Measurements from ENCODE around the gene MPP3. TPM values are rescaled to one million over a fixed set of nuclear protein-coding genes. Genes with fewer than 3 reads are reported as not detected.
"Not testable (repeated sequence)": the region's sequence is repeated elsewhere in the genome, so short reads cannot be mapped to it uniquely, and the experiment has no call there.

The MPP3 gene
- total RNA-seq, 1 experiment from 2014 or later, result 13.4 TPM

DNA sequence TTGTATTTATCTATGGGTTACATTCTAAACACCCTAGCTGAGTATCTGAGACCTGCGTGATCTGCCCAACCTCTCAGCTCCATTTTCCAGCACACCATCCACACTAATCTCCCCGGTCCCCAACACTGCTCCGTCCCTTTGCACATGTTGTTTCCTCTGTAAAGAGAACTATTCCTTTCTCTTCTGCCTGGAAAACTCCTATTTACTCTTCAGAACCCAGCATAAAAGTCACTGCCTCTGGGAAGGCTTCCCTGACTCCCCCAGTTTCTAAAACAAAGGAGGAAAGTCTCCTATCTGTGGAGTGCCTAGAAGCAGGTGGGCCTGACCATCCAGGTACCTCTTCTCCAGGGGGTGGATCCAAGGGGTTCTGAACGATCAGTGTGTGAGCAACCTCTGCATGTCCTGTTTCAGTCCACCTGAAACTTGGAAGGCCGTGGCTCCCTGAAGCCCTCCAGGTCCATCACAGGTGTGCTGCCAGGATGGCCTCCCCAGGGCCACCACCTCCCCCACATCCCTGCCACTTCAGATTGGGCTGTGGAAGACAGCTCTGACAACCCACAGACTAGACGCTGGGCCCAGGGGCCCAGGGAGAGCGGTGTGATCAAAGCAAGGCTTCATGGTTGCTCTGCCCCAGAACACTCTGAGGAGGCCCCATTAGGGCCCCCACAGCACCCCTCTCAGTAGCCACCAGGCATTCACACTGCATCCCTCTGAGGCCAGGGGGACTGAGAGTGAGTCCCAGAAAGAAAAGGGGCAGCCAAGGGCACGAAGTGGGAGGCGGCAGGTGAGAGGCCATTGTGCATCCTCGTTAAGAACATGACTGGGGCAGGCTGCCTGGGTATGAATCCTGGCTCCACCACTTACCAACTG lies 20.3 kb downstream of the MPP3 start:
- DNase-seq (ENCODE audit: extremely low read depth, low read depth), result no peak

DNA sequence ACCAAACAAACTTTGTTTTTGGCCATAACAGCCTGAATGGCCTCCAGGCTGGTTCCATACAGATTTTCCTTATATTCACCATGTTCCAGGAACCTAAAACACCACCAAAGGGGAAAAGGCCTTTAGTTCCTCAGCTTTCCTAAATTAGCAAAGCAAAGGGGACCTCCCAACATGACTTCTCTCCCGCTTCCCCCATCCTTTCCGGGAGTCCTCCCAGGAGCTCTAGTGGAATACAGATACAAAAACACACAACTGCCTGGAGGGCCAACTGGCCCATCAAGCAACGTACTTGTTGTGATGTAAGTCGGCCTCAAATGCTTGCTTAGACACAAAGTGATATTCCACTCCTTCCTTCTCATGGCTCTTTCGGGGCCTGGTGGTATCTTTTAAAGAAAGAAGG lies 22.1 kb downstream of the MPP3 start:
- DNase-seq (ENCODE audit: extremely low read depth, low read depth), result no peak

DNA sequence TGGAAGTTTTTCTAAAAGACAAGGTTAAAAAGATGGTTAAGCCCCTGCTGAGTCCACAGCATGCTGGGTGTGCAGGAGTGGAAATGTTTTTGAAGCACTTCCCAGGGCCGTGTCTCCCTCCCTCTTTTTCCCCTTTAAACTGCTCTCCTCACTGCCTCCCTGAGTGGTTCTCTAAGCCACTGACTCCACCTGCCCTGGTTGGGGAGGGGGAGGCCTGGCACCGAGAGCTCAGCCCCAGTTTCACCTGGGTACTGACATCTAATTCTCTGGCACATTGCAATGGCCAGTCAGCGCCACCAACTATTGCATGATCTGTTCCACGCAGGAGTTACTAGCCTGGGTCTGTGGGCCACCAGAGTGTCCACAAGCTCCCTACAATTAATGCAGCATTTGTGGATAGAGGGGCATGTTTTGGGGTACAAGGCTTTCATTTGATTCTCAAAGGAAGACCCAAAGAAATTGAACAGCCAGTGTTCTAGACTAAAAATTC lies 22.7 kb downstream of the MPP3 start:
- DNase-seq (ENCODE audit: extremely low read depth, low read depth), result no peak

DNA sequence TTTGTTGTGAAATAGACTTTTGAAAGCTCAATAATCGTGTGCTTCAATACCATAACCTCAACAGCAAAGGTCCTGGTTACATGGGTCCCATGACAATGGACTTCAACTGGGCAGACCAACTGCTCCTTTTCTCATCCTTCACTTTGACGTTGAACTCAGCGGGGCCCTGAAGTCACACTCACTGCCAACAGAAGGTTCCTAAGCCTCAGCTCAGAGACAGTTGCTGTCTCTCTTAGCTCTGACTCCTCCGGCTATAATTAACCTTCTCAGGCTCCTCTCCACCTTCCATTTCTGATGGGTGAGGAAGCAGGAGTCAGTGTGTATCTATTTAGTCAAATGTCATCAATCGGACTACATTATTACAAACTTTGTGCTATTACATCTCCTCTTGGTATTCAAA lies 23.8 kb downstream of the MPP3 start:
- no peak for DNase-seq (ENCODE audit: extremely low read depth, low read depth)

DNA sequence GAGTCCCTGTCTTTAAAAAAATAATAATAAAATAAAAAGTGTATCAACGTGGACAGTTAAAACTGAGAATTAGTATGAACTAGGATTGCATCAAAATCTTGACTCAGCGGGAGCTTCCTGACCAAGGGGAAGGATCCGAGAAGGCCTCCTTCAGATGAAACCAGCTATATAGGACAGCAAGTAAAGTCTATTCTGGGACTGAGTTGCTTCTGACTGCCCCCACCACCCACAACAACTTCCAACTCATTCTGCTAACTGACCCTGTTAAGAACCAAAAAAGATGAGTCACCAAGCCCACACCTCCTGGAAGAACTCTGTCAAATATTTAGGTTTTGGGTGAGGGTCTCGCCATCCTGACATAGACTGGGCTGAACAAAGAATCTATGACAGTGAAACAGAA lies 24.9 kb downstream of the MPP3 start:
- DNase-seq (ENCODE audit: extremely low read depth, low read depth), result no peak

DNA sequence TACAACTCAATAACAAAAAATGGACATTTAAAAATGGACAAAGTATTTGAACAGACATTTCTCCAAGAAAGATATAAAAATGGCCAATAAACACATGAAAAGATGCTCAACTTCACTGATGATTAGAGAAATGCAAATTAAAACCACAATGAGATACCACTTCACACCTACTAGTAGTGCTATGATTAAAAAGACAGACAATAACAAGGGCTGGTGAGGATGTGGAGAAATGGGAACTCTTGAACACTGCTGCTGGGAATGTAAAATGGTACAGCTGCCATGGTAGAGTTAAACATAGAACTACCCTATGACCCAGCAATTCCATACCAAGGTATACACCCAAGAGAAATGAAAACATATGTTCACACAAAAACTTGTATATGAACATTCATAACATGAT lies 27.8 kb downstream of the MPP3 start:
- no peak for DNase-seq (ENCODE audit: extremely low read depth, low read depth)

DNA sequence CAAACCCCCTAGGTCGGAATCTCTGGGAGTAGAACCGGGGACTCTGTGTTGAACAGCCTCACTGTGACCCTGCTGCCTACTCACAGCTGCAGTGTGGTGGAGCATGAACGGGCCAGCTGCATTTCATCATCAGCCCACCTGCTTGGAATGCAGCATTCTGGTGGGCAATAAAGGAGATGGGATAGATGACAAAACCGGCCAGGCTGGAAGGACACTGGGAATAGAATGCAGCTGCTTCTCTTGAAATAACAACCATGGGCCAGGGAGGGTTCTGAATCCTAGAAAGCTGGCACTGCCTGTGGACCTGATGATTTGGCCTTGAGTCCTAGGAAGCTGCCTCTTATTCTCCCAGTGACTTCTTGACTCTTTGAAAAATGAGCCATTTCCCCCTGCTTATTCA lies 29.2 kb downstream of the MPP3 start:
- DNase-seq (ENCODE audit: extremely low read depth, low read depth), result no peak

DNA sequence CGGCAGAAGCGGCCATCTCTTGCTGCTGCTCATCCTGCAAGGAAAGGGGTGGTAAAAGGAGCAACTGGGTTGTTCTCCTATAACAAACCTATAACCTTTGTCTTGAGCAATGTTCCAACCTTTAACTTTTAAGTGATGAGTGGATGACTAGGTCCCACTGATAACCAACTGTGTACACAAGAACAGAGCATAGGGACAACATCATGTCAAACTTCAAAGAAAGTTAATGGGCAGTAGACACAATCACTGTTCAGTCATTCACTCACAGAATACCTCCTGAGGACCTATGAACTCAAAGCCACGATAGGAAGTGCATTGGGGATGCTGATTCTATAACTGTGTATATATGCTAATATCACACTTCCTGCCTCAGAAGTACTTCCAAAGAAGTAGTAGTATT lies 31.1 kb downstream of the MPP3 start:
- no peak for DNase-seq (ENCODE audit: extremely low read depth, low read depth)

DNA sequence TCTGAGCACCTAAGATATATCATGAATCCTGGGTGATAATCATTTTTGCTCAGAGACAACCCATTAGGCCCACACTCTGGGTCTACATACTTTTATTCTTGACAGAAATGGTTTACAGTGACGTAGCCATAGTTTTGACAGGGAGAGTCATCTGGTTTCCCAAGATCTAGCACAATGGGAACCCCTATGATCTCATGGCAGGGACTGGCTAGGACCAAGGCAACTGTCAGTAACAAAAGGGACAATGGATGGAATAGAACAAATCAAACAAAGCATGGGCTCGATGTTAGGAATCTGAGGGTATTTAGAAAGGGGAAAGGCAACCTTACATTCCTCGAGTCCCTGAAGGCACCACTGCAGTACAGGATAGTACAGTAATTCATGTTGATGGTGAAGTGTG lies 32.2 kb downstream of the MPP3 start:
- DNase-seq (ENCODE audit: extremely low read depth, low read depth), result no peak

DNA sequence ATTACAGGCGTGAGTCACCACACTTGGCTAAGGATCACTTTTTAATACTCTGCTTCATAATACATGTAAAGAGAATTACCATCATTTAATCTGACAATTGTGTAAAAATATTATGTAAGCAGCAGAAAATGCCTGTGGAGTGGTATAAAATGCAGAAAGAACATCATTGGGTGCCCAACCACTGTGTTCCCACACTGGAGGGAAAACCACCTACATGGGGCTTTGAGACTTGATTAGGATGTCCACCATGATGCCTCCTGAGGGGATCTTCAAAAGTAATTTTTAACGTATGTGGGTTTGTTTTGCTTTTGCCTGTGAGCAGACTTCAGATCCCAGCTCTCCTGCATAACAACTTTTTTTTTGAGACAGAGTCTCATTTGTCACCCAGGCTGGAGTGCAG lies 33.9 kb downstream of the MPP3 start:
- DNase-seq (ENCODE audit: extremely low read depth, low read depth), result no peak

DNA sequence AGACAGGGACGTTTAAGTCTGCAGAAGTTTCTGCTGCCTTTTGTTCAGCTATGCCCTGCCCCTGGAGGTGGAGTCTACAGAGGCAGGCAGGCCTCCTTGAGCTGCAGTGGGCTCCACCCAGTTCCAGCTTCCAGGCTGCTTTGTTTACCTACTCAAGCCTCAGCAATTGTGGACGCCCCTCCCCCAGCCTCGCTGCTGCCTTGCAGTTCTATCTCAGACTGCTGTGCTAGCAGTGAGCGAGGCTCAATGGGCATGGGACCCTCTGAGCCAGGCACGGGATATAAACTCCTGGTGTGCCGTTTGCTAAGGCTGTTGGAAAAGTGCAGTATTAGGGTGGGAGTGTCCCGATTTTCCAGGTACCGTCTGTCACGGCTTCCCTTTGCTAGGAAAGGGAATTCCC lies 34.9 kb downstream of the MPP3 start:
- not testable (repeated sequence) for DNase-seq (ENCODE audit: extremely low read depth, low read depth)

DNA sequence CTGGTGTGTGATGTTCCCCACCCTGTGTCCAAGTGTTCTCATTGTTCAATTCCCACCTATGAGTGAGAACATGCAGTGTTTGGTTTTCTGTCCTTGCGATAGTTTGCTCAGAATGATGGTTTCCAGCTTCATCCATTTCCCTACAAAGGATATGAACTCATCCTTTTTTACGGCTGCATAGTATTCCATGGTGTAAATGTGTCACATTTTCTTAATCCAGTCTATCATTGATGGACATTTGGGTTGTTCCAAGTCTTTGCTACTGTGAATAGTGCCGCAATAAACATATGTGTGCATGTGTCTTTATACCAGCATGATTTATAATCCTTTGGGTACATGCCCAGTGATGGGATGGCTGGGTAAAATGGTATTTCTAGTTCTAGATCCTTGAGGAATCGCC lies 40.3 kb downstream of the MPP3 start:
- not testable (repeated sequence) for DNase-seq (ENCODE audit: extremely low read depth, low read depth)

DNA sequence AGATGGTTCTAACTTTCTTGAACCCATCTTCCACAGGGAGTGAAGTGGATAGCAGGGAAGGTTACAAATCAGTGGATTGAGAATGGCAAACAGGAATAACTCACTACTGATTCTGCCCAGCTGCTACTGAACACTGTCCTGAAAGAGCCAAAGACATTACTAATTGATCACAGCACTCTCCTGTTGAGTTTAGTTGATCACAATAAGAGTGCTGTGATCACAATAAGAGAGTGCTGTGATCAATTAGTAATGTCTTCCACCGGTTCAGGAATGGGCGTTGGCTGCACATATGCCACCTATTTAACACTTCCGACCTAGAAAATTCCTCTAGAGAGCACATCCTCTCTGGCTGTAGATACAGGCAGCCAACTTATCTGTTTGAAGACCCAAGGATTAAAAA lies 41.4 kb downstream of the MPP3 start:
- DNase-seq (ENCODE audit: extremely low read depth, low read depth), result peak; percentile 74

DNA sequence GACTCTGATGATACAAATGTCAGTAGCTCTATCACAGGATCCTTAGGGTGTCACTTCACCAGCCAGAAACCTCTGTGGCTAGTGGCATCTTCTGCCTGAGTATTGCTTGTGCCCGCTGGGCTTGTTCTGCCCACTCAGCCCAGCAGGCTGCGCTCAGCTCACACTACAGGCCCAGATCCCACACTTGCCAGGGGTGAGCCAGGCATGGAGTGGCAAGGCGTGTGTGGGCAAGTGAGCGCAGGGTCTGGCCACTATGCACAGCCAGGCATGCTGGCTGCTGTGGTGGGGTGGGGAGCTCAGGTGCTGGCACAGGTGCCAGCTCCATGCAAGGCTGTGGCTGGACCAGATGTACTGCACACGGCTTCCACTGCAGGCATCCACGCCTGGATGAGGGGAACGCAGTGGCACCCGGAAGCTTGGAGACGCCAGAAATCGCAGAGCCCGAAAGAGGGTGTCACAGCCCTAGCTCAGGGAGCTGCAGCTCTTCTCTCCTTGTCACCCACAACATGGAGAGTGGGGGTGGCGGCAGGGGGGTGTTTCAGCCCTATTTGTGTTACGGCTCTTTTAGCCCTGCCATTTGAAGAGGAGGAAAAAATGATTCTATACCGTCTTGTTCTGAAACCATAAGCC lies 42.5 kb downstream of the MPP3 start:
- no peak for DNase-seq (ENCODE audit: extremely low read depth, low read depth)

DNA sequence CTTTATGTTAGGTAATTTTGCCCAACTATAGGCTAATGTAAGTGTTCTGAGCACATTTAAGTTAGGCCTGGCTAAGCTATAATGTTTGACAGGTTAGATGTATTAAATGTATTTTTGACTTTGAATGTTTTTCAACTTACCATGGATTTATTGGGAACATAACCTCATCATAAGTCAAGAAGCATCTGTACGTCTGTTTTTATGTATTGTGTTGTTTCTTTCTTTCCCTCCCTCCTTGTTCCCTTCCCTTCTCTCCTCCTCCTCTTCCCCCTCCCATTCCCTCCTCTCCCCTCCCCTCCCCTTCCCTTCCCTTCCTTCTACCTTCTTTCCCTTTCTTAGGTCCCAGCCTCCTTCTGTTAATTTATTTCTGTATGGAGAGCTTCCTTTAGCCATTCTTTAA lies 43.5 kb downstream of the MPP3 start:
- DNase-seq (ENCODE audit: extremely low read depth, low read depth), result no peak

DNA sequence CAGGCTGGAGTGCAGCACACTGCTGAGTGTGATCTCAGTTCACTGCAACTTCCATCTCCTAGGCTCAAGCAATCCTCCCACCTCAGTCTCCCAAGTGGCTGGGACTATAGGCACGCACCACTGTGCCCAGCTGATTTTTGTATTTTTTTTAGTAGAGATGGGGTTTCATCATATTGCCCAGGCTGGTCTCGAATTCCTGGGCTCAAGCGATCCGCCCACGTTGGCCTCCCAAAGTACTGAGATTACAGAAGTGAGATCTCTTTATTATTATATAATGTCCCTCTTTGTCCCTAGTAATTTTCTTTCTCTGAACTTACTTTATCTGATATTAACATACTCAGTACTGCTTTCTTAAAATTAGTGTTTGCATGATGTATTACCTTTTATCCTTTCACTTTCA lies 44.4 kb downstream of the MPP3 start:
- DNase-seq (ENCODE audit: extremely low read depth, low read depth), result no peak

DNA sequence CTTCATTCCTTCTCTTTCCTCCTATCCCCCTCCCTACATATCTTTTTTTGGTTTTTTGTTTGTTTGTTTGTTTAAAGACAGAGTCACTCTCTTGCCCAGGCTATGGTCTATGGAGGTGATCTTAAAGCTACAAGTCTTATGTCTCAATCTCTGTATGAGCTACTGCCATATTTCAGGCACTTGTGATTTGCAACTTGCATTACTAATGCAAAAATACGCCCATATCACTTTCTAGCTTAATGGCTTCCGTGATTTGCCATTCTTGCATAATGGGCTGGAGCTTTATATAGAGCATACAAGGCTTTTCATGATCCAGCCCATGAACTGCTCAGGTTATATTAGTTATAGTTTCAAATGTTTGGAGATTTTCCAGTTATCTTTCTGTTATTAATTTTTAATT lies 45.2 kb downstream of the MPP3 start:
- no peak for DNase-seq (ENCODE audit: extremely low read depth, low read depth)

DNA sequence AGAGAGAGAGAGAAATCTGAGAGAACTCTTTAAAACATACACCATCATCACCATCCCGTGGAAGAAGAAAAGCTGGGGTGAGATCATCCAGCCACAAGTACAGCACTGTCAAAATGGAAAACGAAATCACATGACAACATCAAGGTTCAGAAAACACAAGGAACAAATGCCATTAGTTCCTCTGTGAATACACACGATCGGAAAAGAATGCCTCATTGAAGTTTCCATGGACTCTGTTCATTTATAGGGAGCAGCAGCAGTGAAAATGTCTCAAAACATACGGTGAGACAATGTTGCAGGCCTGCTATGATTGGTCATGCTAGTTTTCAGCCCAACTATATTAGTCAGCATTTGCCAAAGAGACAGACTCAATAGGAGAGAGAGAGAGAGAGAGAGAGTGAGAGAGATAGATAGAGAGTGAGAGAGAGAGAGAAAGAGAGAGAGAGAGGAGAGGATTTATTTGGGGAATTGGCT lies 48.3 kb downstream of the MPP3 start:
- DNase-seq (ENCODE audit: extremely low read depth, low read depth), result no peak

DNA sequence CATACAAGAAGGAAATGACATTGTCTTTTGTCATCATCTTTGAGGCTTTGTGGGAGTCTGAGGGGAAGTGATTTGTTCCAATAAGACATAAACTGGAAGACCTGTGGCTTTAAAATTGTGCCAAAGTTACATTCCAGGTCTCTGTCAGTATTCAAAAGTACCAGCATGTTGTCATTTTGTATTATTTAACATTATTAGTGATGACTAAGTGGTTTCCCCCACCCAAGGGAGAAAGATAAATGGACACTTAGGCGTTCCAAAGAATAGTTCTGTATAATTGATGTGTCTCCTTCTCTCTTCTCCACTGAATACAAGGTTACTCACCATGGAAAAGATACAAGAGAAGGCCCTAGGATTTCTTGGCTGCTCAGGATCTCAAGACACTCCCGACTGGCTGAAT lies 48.9 kb downstream of the MPP3 start:
- no peak for DNase-seq (ENCODE audit: extremely low read depth, low read depth)

DNA sequence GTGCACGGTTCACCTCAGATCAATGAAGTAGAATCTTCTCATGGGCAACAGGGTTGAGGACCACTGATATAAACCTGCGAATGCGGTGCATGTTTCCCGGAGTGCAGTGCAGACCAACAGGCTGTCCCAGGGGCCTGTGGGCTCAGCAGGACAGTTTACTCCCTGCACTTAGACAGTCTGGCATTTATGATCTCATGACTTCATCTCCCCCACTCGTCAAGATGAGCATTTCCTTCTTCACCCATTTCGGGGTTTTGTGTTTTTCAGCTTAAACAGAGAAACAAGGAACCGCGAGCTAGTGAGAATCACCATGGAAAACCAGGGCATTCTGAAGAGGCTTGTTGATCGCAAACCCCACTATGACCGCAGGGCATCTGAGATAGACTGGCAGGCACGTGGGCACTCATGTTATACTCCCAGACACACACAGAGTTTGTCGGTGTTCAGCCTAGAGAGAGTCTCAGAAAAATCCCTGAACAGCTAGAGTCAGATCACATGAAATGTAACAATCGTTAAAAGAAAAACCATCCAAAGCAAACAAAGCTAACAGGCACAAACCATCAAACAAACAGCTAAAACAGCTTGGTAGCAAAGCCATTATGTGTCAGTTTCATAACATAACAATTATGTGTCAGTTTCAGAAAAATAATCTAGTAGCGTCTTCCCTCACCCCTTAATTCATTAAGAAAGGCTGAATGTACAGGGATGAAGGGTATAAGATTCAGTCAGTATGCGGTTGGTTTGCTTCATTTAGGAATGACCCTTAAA lies 49.8 kb downstream of the MPP3 start:
- DNase-seq (ENCODE audit: extremely low read depth, low read depth), result no peak

DNA sequence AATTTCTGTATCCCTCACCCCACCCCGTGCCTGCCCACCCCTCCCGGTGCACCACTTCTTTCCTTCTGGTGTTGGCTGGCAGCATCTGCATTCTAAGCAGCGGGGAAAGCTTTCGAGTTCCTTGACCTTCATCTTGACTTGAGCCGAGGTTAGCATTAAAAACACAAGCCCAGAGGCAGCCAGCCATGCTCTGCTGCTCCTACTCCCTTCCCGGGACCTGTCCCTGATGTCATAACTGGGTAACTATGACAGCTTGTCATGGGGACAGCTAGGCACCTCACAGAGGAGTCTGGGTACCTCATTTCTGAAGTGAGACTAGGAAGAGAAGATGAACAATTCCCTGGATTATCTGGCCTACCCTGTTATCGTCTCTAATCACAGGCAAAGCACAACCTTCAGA lies 52.8 kb downstream of the MPP3 start, which contains the start of gene CFAP97D1:
CFAP97D1 (plus strand) TSS at position 301 of the 400 bp plus-strand sequence; CDS start at position 329, 28 bp downstream.
- no peak for DNase-seq (ENCODE audit: extremely low read depth, low read depth)
